Lower leg skin (tissue), 3 donors: ENCODE measurements around the gene FAM53B.

Experiments used
- POLR2A ChIP-seq, 2 donors: fragments of 450-650 bp; IDR thresholded peaks; one replicate each; pipeline ENCODE4 v1.6.1; 2016 to 2017; ENCODE audit warnings: antibody characterized with exemption in 2 of 2, mild to moderate bottlenecking in 1 of 2, moderate library complexity in 1 of 2
- TF ChIP-seq, protein P1 (sequence below), 3 donors: fragments of 450-650 bp; IDR thresholded peaks; one replicate each; pipeline ENCODE4 v1.5.1; 2016; ENCODE audit warnings: antibody characterized with exemption in 3 of 3, mild to moderate bottlenecking in 3 of 3, moderate library complexity in 2 of 3

DNA sequence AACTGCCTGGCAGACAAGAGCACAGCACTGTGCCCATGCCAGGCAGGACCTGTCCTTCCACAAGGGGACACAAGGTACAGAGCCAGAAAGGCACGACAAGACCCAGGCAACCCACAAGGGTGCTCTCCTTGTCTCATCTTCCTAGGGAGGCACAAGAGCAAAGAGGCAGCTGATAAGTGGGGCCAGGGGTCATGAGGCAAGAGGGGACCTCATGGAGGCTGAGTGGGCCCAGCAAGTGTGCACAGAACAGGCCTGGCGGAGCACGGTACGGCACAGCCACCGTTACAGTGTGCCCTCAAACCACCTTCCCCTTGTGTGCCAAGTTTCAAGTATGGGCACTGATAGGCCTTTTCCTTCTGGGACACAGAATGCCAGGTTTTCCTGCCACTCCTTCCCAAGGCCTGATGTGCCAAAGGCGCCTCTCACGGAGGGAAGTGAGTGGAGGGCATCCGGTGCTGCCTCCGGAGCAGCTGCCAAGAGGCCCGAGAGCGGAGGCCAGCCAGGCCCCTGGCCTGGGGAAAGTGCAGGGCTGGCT is 75.6 kb downstream of the FAM53B start:
- no peak for TF ChIP-seq POLR2A (IDR thresholded peaks at IDR 0.05)
- TF ChIP-seq, protein P1, sequence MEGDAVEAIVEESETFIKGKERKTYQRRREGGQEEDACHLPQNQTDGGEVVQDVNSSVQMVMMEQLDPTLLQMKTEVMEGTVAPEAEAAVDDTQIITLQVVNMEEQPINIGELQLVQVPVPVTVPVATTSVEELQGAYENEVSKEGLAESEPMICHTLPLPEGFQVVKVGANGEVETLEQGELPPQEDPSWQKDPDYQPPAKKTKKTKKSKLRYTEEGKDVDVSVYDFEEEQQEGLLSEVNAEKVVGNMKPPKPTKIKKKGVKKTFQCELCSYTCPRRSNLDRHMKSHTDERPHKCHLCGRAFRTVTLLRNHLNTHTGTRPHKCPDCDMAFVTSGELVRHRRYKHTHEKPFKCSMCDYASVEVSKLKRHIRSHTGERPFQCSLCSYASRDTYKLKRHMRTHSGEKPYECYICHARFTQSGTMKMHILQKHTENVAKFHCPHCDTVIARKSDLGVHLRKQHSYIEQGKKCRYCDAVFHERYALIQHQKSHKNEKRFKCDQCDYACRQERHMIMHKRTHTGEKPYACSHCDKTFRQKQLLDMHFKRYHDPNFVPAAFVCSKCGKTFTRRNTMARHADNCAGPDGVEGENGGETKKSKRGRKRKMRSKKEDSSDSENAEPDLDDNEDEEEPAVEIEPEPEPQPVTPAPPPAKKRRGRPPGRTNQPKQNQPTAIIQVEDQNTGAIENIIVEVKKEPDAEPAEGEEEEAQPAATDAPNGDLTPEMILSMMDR (IDR thresholded peaks at IDR 0.05) = no peak
